HG02840 (cell line): Measurements from ENCODE around the gene BPIFB2.
"Not testable (repeated sequence)": the region's sequence is repeated elsewhere in the genome, so short reads cannot be mapped to it uniquely, and the experiment has no call there.

Source experiments
- ATAC-seq: cut with Tn5 transposase; IDR thresholded peaks from one replicate; pipeline ENCODE4 v1.9.1; 2021; ENCODE audit warnings: mild to moderate bottlenecking, moderate library complexity, moderate number of reproducible peaks; ENCODE audit not compliant: unreplicated experiment, low FRiP score

The BPIFB2 gene

GRCh38 chr20:33007376-33008335, at the start of gene BPIFB2:
BPIFB2 (plus strand) TSS chr20:33007704; CDS start chr20:33008575, 871 bp downstream.
- ATAC-seq, result no peak

GRCh38 chr20:32958574-32958973, 48.9 kb upstream of the BPIFB2 start:
- ATAC-seq, result no peak

- ATAC-seq, result no peak
Measured at GRCh38 chr20:32959351-32960221, 47.9 kb upstream of the BPIFB2 start.

GRCh38 chr20:32960222-32960518, 47.3 kb upstream of the BPIFB2 start:
- ATAC-seq, result no peak

- ATAC-seq, result no peak
Measured at GRCh38 chr20:32960849-32961731, 46.4 kb upstream of the BPIFB2 start.

- no peak for ATAC-seq
Measured at GRCh38 chr20:32962053-32962452, 45.5 kb upstream of the BPIFB2 start.

GRCh38 chr20:32962646-32963045, 44.9 kb upstream of the BPIFB2 start:
- not testable (repeated sequence) for ATAC-seq

GRCh38 chr20:32963176-32963575, 44.3 kb upstream of the BPIFB2 start:
- ATAC-seq, result no peak

GRCh38 chr20:32964575-32964974, 42.9 kb upstream of the BPIFB2 start:
- ATAC-seq, result no peak

GRCh38 chr20:32965115-32965514, 42.4 kb upstream of the BPIFB2 start:
- ATAC-seq, result no peak

GRCh38 chr20:32965581-32966373, 41.7 kb upstream of the BPIFB2 start:
- ATAC-seq, result no peak

- no peak for ATAC-seq
Measured at GRCh38 chr20:32966382-32966781, 41.1 kb upstream of the BPIFB2 start.

- no peak for ATAC-seq
Measured at GRCh38 chr20:32966881-32967781, 40.4 kb upstream of the BPIFB2 start.

GRCh38 chr20:32967961-32968457, 39.5 kb upstream of the BPIFB2 start:
- no peak for ATAC-seq

GRCh38 chr20:32968478-32969241, 38.8 kb upstream of the BPIFB2 start:
- no peak for ATAC-seq

- no peak for ATAC-seq
Measured at GRCh38 chr20:32969356-32970114, 38.0 kb upstream of the BPIFB2 start.
